GM19240 (cell line): Measurements from ENCODE around the gene AGAP3.

Source experiments
- DNase-seq: peaks from one replicate; pipeline ENCODE4 v3.0.0; 2011; ENCODE audit warnings: low spot score; ENCODE audit not compliant: insufficient read length

Gene AGAP3

DNA sequence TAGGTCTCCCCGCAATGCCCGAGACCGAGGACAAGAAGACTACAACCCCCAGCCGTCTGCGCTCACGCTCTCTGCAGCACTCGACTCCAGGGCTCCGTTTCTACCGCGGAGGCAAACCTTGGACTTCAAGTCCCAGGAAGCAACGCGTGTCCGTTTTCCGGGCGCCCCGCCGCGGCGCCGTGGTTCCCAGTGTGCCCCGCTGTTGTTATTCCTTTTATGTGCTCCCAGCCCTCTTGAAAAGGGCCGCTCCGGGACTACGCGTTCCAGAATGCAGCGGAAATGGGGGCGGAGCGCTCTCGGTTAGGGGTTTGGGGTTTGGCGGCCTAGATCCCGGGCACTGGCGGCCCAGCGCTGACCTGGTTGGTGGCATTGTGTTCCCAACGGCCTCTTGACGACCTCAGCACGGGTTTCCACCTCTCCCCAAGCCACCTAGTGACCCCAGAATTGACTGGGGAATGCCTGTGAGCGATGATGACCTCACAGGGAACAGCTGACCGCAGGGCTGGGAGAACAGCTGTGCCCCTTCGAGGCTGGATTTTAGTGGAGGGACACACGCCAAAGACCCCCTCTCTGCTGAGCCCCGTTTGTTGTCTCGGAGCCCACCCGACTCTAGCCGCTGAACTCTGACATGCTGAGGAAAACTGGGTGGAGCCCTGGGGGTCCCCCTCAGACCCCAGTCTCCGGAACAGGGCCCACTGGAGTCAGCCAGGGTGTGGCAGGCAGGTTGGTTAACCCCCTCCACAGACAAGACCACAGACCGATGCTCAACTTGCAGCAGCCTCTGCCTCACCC, 28.1 kb upstream of the AGAP3 start:
- peak; percentile 100 for DNase-seq

- DNase-seq, result no peak
Observed at GRCh38 chr7:151058781-151059366, 27.4 kb upstream of the AGAP3 start.

DNA sequence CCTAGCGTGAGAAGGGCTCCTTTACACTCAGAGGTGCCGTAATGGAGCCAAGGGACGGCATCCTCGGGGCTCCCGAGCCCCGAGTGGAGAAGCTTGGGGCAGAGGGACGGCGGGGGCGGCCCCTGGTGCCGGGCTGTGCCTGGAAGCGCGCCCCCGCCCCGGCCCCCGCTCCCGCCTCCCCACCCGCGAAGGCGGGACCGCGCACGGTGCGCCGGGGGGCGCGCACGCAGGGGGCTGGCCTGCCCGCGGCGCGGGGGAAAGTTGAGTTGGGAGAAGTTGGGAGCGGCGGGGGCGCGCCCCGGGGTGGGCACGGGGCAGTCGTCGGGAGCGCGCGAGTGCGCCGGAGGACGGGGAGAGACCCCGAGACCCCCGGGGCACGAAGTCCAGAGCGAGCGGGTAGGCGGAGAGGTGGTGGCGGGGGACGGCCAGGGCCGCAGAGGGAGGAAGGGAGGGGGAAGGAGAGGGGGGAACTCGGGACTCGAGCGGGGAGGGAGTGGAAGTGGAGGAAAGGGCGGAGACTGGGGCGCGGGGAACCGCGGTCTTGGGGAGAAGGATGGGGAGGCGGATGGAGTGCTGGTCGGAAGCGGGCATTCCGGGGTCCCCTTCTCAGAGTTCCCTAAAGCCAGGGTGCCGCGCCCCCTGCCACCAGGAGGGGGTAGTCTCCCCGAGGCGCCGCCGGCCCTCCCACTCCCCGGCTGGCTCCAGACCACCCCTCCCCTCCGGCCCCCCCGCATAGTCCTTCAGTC, 26.7 kb upstream of the AGAP3 start, which contains the start of gene SLC4A2:
Gene SLC4A2 (plus strand): TSS at position 223 of the 746 bp plus-strand sequence. CDS start 2,399 bp downstream, outside the sequence.
- peak; percentile 92 for DNase-seq

DNA sequence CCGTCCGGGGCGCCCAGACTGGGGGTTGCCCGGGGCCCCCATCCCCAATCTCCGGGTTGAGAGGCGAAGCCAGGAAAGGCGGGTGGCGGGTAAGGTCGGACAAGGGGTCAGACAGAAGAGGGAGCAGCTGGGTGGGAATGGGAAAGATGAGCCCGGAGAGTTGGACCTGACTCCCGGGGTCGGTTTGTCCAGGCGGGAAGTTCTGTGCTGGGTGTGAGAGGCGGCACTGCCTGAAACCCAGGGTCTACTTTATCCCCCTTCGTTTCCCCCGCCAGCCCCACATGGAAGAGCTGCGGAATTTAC, 26.2 kb upstream of the AGAP3 start:
- DNase-seq, result no peak

DNA sequence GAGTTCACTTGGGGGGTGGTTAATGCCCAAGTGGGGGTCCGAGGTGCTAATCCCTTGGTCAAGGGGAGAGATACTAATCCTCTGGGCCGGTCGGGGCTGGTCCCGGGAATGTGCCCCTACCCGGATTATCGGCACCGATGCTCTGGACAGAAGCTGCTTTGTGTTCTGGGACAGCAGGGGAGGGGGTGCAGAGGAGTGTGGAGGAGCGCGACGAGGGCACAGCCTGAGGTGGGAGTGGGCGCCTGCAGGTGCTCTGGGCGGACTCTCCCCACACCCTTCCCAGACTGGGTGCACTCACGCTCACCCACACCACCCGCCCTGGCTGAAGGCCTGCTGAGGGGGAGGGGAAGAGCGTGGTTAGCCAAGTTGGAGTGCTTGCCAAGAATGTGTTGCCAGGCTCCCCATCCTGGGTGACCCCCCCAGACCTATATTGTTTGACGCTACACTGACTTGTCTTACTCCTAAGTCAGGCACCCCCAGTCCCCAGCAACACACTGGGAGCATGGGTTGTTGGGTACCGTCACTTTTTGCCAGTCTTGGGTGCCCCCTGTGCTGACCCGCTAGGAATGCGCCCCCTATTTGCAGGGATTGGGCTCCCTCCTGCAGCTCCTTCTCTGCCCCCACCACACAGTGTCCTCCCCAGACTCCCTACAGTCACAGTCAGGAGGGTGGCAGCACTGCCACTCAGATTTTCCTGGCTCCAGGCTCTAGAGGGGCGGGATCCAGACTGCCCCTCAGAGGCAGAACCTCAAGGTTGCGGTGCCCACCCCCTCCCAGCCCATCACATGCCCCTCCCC, 25.7 kb upstream of the AGAP3 start:
- no peak for DNase-seq

- no peak for DNase-seq
Observed at GRCh38 chr7:151061213-151062110, 24.8 kb upstream of the AGAP3 start.

GRCh38 chr7:151062111-151062398, 24.2 kb upstream of the AGAP3 start:
- no peak for DNase-seq

DNA sequence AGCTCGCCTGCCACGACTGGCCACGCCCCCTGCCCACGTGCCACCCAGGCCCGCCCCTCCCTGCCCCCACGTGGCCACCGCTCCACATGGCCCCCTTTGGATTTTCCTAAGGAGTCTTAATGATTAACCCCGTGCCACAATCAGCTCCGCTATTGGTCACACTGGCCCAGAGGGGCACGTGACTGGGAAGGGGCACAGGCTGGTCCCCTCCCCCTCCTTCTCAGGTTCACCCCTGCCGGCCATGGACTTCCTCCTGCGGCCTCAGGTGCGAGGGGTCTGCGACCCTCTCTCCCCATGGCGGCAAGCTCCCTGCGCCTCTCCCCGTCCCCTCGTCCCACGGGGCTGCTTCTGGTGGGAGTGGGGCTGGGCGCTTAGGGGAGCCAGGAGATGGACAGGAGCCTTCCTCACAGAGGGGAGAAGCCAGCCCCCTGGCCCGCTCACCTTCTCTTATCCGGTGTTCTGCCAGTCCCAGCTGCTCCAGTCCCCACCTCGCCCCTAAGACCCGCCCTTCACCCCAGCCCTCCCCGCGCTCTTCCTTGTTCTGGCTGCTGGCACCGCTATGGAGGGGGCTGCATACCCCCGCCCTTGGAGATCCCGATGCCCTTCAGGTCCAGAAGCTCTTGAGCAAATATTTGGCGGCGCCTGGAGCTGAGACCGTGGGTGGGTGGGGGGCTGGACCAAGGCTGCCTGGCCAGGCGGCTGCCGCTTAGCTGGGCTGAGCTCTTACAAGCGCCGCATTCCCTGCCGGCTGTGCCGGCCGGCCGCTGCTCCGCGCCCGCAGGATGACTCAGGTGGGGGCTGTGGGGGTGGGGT, 23.7 kb upstream of the AGAP3 start:
- no peak for DNase-seq

- no peak for DNase-seq
Observed at GRCh38 chr7:151063212-151063561, 23.1 kb upstream of the AGAP3 start.

DNA sequence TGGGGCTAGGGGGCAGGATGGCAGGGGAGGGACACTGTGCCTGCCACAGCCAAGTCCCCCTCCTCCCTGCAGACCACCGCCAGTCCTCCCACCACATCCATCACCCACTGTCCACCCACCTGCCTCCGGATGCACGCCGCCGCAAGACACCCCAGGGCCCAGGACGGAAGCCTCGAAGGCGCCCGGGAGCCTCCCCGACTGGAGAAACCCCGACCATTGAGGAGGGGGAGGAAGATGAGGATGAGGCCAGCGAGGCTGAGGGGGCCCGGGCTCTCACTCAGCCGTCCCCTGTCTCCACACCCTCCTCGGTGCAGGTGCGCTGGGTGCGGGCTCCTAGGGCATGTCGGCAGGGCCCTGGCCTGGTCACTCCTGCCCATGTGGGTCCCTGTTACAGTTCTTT, 21.8 kb upstream of the AGAP3 start:
- DNase-seq, result no peak

- no peak for DNase-seq
Observed at GRCh38 chr7:151064993-151065392, 21.3 kb upstream of the AGAP3 start.

GRCh38 chr7:151065516-151065915, 20.8 kb upstream of the AGAP3 start:
- no peak for DNase-seq

DNA sequence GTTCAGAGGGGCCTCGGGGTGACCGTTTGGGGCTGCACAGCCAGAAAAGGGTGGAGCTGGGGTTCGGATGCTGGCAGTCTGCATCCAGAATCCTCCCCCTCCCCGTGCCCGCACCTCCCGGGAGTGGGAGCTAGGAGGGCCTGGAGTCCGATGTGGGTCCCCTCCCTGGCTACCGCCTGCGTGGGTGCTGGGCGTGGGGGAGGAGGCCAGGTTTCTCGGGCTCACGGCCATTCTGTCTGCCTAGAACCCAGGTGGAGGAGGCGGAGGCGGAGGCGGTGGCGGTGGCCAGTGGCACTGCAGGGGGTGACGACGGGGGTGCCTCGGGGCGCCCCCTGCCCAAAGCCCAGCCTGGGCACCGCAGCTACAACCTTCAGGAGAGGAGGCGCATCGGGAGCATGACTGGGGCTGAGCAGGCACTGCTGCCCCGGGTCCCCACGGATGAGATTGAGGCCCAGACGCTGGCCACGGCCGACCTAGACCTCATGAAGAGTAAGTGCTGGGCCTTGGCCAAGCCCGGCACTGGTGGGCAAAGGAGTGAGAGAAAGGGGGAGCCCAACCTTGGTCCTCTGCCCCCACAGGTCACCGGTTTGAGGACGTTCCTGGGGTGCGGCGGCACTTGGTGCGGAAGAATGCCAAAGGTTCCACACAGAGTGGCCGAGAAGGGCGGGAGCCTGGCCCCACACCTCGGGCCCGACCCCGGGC, 19.9 kb upstream of the AGAP3 start:
- no peak for DNase-seq

GRCh38 chr7:151068069-151068773, 18.1 kb upstream of the AGAP3 start:
- DNase-seq, result no peak

- no peak for DNase-seq
Observed at GRCh38 chr7:151069841-151070573, 16.3 kb upstream of the AGAP3 start.

GRCh38 chr7:151070574-151070960, 15.7 kb upstream of the AGAP3 start:
- no peak for DNase-seq

GRCh38 chr7:151071032-151071866, 15.0 kb upstream of the AGAP3 start:
- no peak for DNase-seq
